Measurements from ENCODE around the gene ZNF654.

Gene ZNF654

DNA sequence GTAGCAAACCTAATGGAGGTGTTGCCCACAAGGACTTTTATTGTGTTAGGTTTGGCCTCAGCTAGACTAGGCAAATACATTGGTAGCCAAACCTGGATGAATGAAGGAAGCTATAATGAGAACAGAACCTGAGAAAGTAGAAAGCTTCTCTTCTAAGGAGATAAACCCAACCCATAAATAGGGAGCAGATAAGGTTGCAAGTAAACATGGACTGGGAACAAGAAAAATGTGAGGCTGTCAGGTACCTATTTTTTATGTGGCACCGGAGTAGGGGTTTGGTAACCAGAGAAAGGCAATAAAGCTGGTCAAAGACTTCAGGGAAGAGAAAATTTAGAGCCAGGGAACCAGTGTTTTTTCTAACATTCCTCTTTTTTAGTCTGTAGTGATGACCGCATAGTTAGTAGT lies 25.0 kb downstream of the ZNF654 start:
- H3K4me3 ChIP-seq (ENCODE audit: insufficient read length, low read depth): no peak overlapping the region
- no peak for TF ChIP-seq YY1 (IDR thresholded peaks at IDR 0.05; ENCODE audit: insufficient read depth, insufficient read length)
- no peak for TF ChIP-seq SUZ12 (IDR thresholded peaks at IDR 0.05; ENCODE audit: extremely low read depth, insufficient read depth, insufficient read length)
- TF ChIP-seq ZNF274 (IDR thresholded peaks at IDR 0.05; ENCODE audit: low read depth, low read length): no peak
- H3K36me3 ChIP-seq (ENCODE audit: insufficient read depth, insufficient read length, low read length): peaks cover 15% of the 10 kb centered on the region
- DNase-seq (ENCODE audit: low read depth, low spot score): no peak
- no peaks in the 10 kb centered on the region for H3K27me3 ChIP-seq (ENCODE audit: insufficient read depth, insufficient read length)
- no peak overlapping the region for H3K9ac ChIP-seq (ENCODE audit: insufficient read length, low read depth)
- H3K9me3 ChIP-seq (ENCODE audit: insufficient read depth, low read length): peaks cover 5% of the 10 kb centered on the region; the same call in 1 of the 2 replicates
- no peaks in the 10 kb centered on the region for H3K4me1 ChIP-seq (ENCODE audit: insufficient read depth, insufficient read length)

- DNase-seq (ENCODE audit: low read depth, low spot score): no peak
- no peak for TF ChIP-seq SUZ12 (IDR thresholded peaks at IDR 0.05; ENCODE audit: extremely low read depth, insufficient read depth, insufficient read length)
- no peak for TF ChIP-seq YY1 (IDR thresholded peaks at IDR 0.05; ENCODE audit: insufficient read depth, insufficient read length)
- no peak for TF ChIP-seq ZNF274 (IDR thresholded peaks at IDR 0.05; ENCODE audit: low read depth, low read length)
- Histone ChIP-seq H3K27me3 (ENCODE audit: insufficient read depth, insufficient read length) (no peaks in the 10 kb centered on the region), H3K9ac (ENCODE audit: insufficient read length, low read depth) (no peak overlapping the region), H3K4me1 (ENCODE audit: insufficient read depth, insufficient read length) (no peaks in the 10 kb centered on the region), H3K36me3 (ENCODE audit: insufficient read depth, insufficient read length, low read length) (peaks cover 18% of the 10 kb centered on the region), H3K9me3 (ENCODE audit: insufficient read depth, low read length) (no peaks in the 10 kb centered on the region), H3K4me3 (ENCODE audit: insufficient read length, low read depth) (no peak overlapping the region)
These were observed 31.6 kb downstream of the ZNF654 start for GRCh38 chr3:88090681-88091080.

- Histone ChIP-seq H3K9me3 (ENCODE audit: insufficient read depth, low read length) (no peaks in the 10 kb centered on the region), H3K4me3 (ENCODE audit: insufficient read length, low read depth) (no peak overlapping the region), H3K9ac (ENCODE audit: insufficient read length, low read depth) (no peak overlapping the region), H3K4me1 (ENCODE audit: insufficient read depth, insufficient read length) (no peaks in the 10 kb centered on the region), H3K36me3 (ENCODE audit: insufficient read depth, insufficient read length, low read length) (peaks cover 14% of the 10 kb centered on the region), H3K27me3 (ENCODE audit: insufficient read depth, insufficient read length) (no peaks in the 10 kb centered on the region)
- TF ChIP-seq YY1 (IDR thresholded peaks at IDR 0.05; ENCODE audit: insufficient read depth, insufficient read length) (no peak), SUZ12 (IDR thresholded peaks at IDR 0.05; ENCODE audit: extremely low read depth, insufficient read depth, insufficient read length) (no peak), ZNF274 (IDR thresholded peaks at IDR 0.05; ENCODE audit: low read depth, low read length) (no peak)
- DNase-seq (ENCODE audit: low read depth, low spot score): no peak
These were observed 33.2 kb downstream of the ZNF654 start for GRCh38 chr3:88092270-88092669.

- DNase-seq (ENCODE audit: low read depth, low spot score): no peak
- Histone ChIP-seq H3K9me3 (ENCODE audit: insufficient read depth, low read length) (no peaks in the 10 kb centered on the region), H3K27me3 (ENCODE audit: insufficient read depth, insufficient read length) (no peaks in the 10 kb centered on the region), H3K4me3 (ENCODE audit: insufficient read length, low read depth) (no peak overlapping the region), H3K4me1 (ENCODE audit: insufficient read depth, insufficient read length) (no peaks in the 10 kb centered on the region), H3K9ac (ENCODE audit: insufficient read length, low read depth) (no peak overlapping the region), H3K36me3 (ENCODE audit: insufficient read depth, insufficient read length, low read length) (peaks cover 4% of the 10 kb centered on the region)
- TF ChIP-seq SUZ12 (IDR thresholded peaks at IDR 0.05; ENCODE audit: extremely low read depth, insufficient read depth, insufficient read length): no peak
- TF ChIP-seq YY1 (IDR thresholded peaks at IDR 0.05; ENCODE audit: insufficient read depth, insufficient read length): no peak
- no peak for TF ChIP-seq ZNF274 (IDR thresholded peaks at IDR 0.05; ENCODE audit: low read depth, low read length)
These were observed 34.2 kb downstream of the ZNF654 start for GRCh38 chr3:88093266-88093665.

DNA sequence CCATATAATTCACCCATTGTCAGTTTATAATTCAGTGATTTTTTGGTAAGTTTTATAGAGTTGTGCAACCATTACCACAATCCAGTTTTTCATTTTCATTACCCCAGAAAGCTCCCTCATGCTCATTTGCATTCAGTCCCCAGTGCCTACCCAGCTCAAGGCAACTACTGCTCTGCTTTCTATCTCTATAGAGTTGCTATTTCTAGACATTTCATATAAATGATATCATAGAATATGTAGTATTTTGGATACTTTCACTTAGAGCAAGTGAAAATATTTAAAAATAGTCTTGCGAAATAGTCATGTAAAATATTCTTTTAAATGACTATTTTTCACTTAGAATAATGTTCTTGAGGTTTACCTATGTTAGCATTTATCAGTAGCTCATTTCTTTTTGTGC lies 42.1 kb downstream of the ZNF654 start:
- no peaks in the 10 kb centered on the region for H3K4me1 ChIP-seq (ENCODE audit: insufficient read depth, insufficient read length)
- no peaks in the 10 kb centered on the region for H3K27me3 ChIP-seq (ENCODE audit: insufficient read depth, insufficient read length)
- DNase-seq (ENCODE audit: low read depth, low spot score): no peak
- H3K9me3 ChIP-seq (ENCODE audit: insufficient read depth, low read length): no peaks in the 10 kb centered on the region
- TF ChIP-seq SUZ12 (IDR thresholded peaks at IDR 0.05; ENCODE audit: extremely low read depth, insufficient read depth, insufficient read length): no peak
- no peak for TF ChIP-seq YY1 (IDR thresholded peaks at IDR 0.05; ENCODE audit: insufficient read depth, insufficient read length)
- no peak for TF ChIP-seq ZNF274 (IDR thresholded peaks at IDR 0.05; ENCODE audit: low read depth, low read length)
- H3K36me3 ChIP-seq (ENCODE audit: insufficient read depth, insufficient read length, low read length): no peaks in the 10 kb centered on the region
- no peak overlapping the region for H3K9ac ChIP-seq (ENCODE audit: insufficient read length, low read depth)
- no peak overlapping the region for H3K4me3 ChIP-seq (ENCODE audit: insufficient read length, low read depth)

GRCh38 chr3:88105325-88105724 lies 46.3 kb downstream of the ZNF654 start:
- Histone ChIP-seq H3K27me3 (ENCODE audit: insufficient read depth, insufficient read length) (no peaks in the 10 kb centered on the region), H3K4me3 (ENCODE audit: insufficient read length, low read depth) (no peak overlapping the region), H3K9me3 (ENCODE audit: insufficient read depth, low read length) (no peaks in the 10 kb centered on the region), H3K4me1 (ENCODE audit: insufficient read depth, insufficient read length) (no peaks in the 10 kb centered on the region), H3K9ac (ENCODE audit: insufficient read length, low read depth) (no peak overlapping the region), H3K36me3 (ENCODE audit: insufficient read depth, insufficient read length, low read length) (no peaks in the 10 kb centered on the region)
- TF ChIP-seq SUZ12 (IDR thresholded peaks at IDR 0.05; ENCODE audit: extremely low read depth, insufficient read depth, insufficient read length) (no peak), YY1 (IDR thresholded peaks at IDR 0.05; ENCODE audit: insufficient read depth, insufficient read length) (no peak), ZNF274 (IDR thresholded peaks at IDR 0.05; ENCODE audit: low read depth, low read length) (no peak)
- DNase-seq (ENCODE audit: low read depth, low spot score): no peak

DNA sequence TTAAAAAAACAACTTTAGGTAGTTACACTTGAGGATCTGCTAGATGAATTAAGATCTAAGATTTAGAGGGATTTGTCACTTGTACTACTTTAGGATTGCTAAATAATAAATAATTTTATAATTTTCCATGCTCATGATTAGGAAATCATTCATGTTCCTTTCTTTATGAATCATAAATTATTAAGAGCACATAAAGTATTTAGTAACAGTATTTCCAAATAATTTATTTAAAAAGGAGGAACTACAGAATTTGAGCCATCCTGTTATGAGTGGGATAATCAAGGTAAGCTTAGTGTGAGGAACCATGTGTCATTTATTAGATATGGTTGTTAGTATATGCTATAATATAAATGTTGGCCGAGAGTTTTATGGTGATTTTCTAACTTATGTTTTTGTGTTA lies 53.2 kb downstream of the ZNF654 start:
- H3K4me3 ChIP-seq (ENCODE audit: insufficient read length, low read depth): no peak overlapping the region
- H3K27me3 ChIP-seq (ENCODE audit: insufficient read depth, insufficient read length): no peaks in the 10 kb centered on the region

More for the DNA sequence above, 53.2 kb downstream of the ZNF654 start:
- H3K36me3 ChIP-seq (ENCODE audit: insufficient read depth, insufficient read length, low read length): peaks cover 2% of the 10 kb centered on the region
- H3K9me3 ChIP-seq (ENCODE audit: insufficient read depth, low read length): no peaks in the 10 kb centered on the region
- H3K9ac ChIP-seq (ENCODE audit: insufficient read length, low read depth): no peak overlapping the region
- TF ChIP-seq ZNF274 (IDR thresholded peaks at IDR 0.05; ENCODE audit: low read depth, low read length): no peak
- no peak for TF ChIP-seq YY1 (IDR thresholded peaks at IDR 0.05; ENCODE audit: insufficient read depth, insufficient read length)
- TF ChIP-seq SUZ12 (IDR thresholded peaks at IDR 0.05; ENCODE audit: extremely low read depth, insufficient read depth, insufficient read length): no peak
- no peaks in the 10 kb centered on the region for H3K4me1 ChIP-seq (ENCODE audit: insufficient read depth, insufficient read length)
- no peak for DNase-seq (ENCODE audit: low read depth, low spot score)

All from NT2/D1 (cell line).